A549 (cell line): ENCODE data around the gene PNLIPRP3.

Experiments used
- ELK1 ChIP-seq: fragments of 150-350 bp; IDR thresholded peaks from 2 replicates; pipeline ENCODE4 v1.6.1; 2014; ENCODE audit warnings: low read depth, mild to moderate bottlenecking, low read length
- JUN ChIP-seq, 2 experiments: fragments of >200 bp; sonication (Bioruptor Twin); formaldehyde crosslinking; IDR thresholded peaks; 2 replicates in 1 of 2; 3 replicates in 1 of 2; pipeline ENCODE4 v1.6.1; 2016 to 2017
- POLR2A ChIP-seq: IDR thresholded peaks from 2 replicates; pipeline ENCODE4 v1.6.1; 2012; ENCODE audit warnings: mild to moderate bottlenecking, low read length
- RAD21 ChIP-seq, 2 experiments: fragments of >200 bp in 1 of 2; sonication (Bioruptor Twin) in 1 of 2; formaldehyde crosslinking in 1 of 2; IDR thresholded peaks in 1 of 2; conservative IDR thresholded peaks in 1 of 2; 2 replicates in 1 of 2; 3 replicates in 1 of 2; pipeline ENCODE4 v1.6.1; 2012 to 2018; ENCODE audit warnings: inconsistent platforms in 1 of 2
- RFX5 ChIP-seq: fragments of 450-650 bp; IDR thresholded peaks from 2 replicates; pipeline ENCODE4 v1.7.1; 2014; ENCODE audit warnings: antibody characterized with exemption, mild to moderate bottlenecking, moderate library complexity
- RNF2 ChIP-seq: fragments of 200-600 bp; sonication (generic); IDR thresholded peaks from 2 replicates; pipeline ENCODE4 v1.6.1; 2016; ENCODE audit warnings: low read depth, mild to moderate bottlenecking, antibody characterized with exemption, moderate library complexity, borderline replicate concordance
- TF ChIP-seq, protein P1 (sequence below): fragments of >200 bp; sonication (Bioruptor Twin); formaldehyde crosslinking; IDR thresholded peaks from 3 replicates; pipeline ENCODE4 v1.5.1; 2016
- TF ChIP-seq, protein P2 (sequence below): IDR thresholded peaks from 2 replicates; pipeline ENCODE4 v1.6.1; 2012; ENCODE audit warnings: low read depth, borderline replicate concordance
- TF ChIP-seq, protein P3 (sequence below): IDR thresholded peaks from 2 replicates; pipeline ENCODE4 v1.6.1; 2012

DNA sequence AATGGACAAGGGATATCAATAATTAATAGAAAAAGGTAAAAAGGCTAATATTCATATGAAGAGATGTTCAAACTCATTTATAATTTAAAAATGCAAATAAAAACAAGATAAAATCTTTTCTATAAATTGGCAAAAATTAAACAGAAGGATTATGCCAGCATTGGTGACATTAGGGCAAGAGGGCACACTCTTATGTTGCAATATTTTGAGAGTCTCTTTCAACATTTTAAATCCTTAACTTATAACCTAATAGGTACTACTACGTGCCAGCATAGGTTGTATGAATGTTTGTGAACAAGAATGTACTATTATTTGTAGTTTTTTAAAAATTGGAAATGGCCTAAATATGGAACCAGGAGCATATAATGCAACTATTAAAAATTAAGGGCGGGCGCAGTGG lies 24.8 kb upstream of the PNLIPRP3 start:
- no peak for TF ChIP-seq RFX5
- no peak for TF ChIP-seq ELK1
- TF ChIP-seq RNF2, result no peak
- TF ChIP-seq, protein P1, sequence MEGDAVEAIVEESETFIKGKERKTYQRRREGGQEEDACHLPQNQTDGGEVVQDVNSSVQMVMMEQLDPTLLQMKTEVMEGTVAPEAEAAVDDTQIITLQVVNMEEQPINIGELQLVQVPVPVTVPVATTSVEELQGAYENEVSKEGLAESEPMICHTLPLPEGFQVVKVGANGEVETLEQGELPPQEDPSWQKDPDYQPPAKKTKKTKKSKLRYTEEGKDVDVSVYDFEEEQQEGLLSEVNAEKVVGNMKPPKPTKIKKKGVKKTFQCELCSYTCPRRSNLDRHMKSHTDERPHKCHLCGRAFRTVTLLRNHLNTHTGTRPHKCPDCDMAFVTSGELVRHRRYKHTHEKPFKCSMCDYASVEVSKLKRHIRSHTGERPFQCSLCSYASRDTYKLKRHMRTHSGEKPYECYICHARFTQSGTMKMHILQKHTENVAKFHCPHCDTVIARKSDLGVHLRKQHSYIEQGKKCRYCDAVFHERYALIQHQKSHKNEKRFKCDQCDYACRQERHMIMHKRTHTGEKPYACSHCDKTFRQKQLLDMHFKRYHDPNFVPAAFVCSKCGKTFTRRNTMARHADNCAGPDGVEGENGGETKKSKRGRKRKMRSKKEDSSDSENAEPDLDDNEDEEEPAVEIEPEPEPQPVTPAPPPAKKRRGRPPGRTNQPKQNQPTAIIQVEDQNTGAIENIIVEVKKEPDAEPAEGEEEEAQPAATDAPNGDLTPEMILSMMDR, result no peak
- TF ChIP-seq, protein P2, sequence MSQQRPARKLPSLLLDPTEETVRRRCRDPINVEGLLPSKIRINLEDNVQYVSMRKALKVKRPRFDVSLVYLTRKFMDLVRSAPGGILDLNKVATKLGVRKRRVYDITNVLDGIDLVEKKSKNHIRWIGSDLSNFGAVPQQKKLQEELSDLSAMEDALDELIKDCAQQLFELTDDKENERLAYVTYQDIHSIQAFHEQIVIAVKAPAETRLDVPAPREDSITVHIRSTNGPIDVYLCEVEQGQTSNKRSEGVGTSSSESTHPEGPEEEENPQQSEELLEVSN, result no peak
- no peak for TF ChIP-seq RAD21 (conservative IDR thresholded peaks at IDR 0.05 in 1 of 2, IDR thresholded peaks at IDR 0.05 in 1 of 2)
- no peak for TF ChIP-seq JUN (IDR thresholded peaks at IDR 0.05)
- TF ChIP-seq, protein P3, sequence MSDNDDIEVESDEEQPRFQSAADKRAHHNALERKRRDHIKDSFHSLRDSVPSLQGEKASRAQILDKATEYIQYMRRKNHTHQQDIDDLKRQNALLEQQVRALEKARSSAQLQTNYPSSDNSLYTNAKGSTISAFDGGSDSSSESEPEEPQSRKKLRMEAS, result no peak
- TF ChIP-seq POLR2A, result no peak
